Astrocyte (in vitro differentiated cells and primary cell): ENCODE measurements around the gene IDH3A. TPM values are rescaled to one million over a fixed set of nuclear protein-coding genes. Genes with fewer than 3 reads are reported as not detected.

ENCODE experiments used
- DNase-seq: peaks from one replicate; pipeline ENCODE4 v3.0.0-alpha.2; 2010; ENCODE audit warnings: low read depth
- FAIRE-seq: peaks from 2 replicates; lab custom pipeline; 2011; peaks lifted over from hg19 to GRCh38; lab: Jason Lieb, UNC
- H2AFZ ChIP-seq: 2 replicates; pipeline ENCODE4 v1.6.0; 2012; ENCODE audit warnings: low read depth, low read length, inconsistent platforms
- H3K27ac ChIP-seq: 2 replicates; pipeline ENCODE4 v1.5.1; 2011; ENCODE audit warnings: low read depth, low read length, inconsistent platforms
- H3K27me3 ChIP-seq: 2 replicates; pipeline ENCODE4 v1.6.0; 2011; ENCODE audit warnings: low read length, inconsistent platforms; ENCODE audit not compliant: insufficient read depth
- H3K36me3 ChIP-seq: 2 replicates; pipeline ENCODE4 v1.5.1; 2011; ENCODE audit warnings: low read length, inconsistent platforms; ENCODE audit not compliant: insufficient read depth
- H3K4me1 ChIP-seq: 2 replicates; pipeline ENCODE4 v1.5.1; 2011; ENCODE audit warnings: low read length, inconsistent platforms; ENCODE audit not compliant: insufficient read depth
- H3K4me2 ChIP-seq: 2 replicates; pipeline ENCODE4 v1.6.0; 2012; ENCODE audit warnings: low read length, inconsistent platforms
- H3K4me3 ChIP-seq: 2 replicates; pipeline ENCODE4 v1.5.1; 2011; ENCODE audit warnings: low read depth, mild to moderate bottlenecking, low read length, inconsistent platforms; ENCODE audit not compliant: insufficient read depth
- H3K79me2 ChIP-seq: 2 replicates; pipeline ENCODE4 v1.6.0; 2012; ENCODE audit warnings: mild to moderate bottlenecking, low read length, inconsistent platforms; ENCODE audit not compliant: insufficient read depth
- H3K9ac ChIP-seq: 2 replicates; pipeline ENCODE4 v1.6.0; 2012; ENCODE audit warnings: mild to moderate bottlenecking, low read length, inconsistent platforms
- H3K9me3 ChIP-seq: 2 replicates; pipeline ENCODE4 v1.5.1; 2012; ENCODE audit warnings: low read depth, mild to moderate bottlenecking, low read length, inconsistent platforms; ENCODE audit not compliant: insufficient read depth
- H4K20me1 ChIP-seq: 2 replicates; pipeline ENCODE4 v1.6.0; 2012; ENCODE audit warnings: low read length, inconsistent platforms; ENCODE audit not compliant: insufficient read depth
- H3K27ac Mint-ChIP-seq: one replicate; pipeline ENCODE4 v1.8.0; 2021; ENCODE audit warnings: mild to moderate bottlenecking, mixed read lengths; ENCODE audit not compliant: unreplicated experiment
- H3K27me3 Mint-ChIP-seq: one replicate; pipeline ENCODE4 v1.8.0; 2021; ENCODE audit warnings: low read depth, mixed read lengths; ENCODE audit not compliant: unreplicated experiment
- H3K36me3 Mint-ChIP-seq: one replicate; pipeline ENCODE4 v1.8.0; 2021; ENCODE audit warnings: low read depth, mixed read lengths; ENCODE audit not compliant: unreplicated experiment
- H3K4me1 Mint-ChIP-seq: one replicate; pipeline ENCODE4 v1.8.0; 2021; ENCODE audit warnings: low read depth, mixed read lengths; ENCODE audit not compliant: unreplicated experiment
- H3K4me3 Mint-ChIP-seq: one replicate; pipeline ENCODE4 v1.8.0; 2021; ENCODE audit warnings: mild to moderate bottlenecking, moderate library complexity, mixed read lengths; ENCODE audit not compliant: unreplicated experiment
- H3K9me3 Mint-ChIP-seq: one replicate; pipeline ENCODE4 v1.8.0; 2021; ENCODE audit warnings: mild to moderate bottlenecking, mixed read lengths; ENCODE audit not compliant: unreplicated experiment
- CTCF ChIP-seq: IDR thresholded peaks from 2 replicates; pipeline ENCODE4 v1.5.1; 2011; ENCODE audit warnings: low read depth, mild to moderate bottlenecking, inconsistent platforms, low read length, moderate library complexity; ENCODE audit not compliant: insufficient read depth
- EZH2 ChIP-seq: IDR thresholded peaks from 2 replicates; pipeline ENCODE4 v1.6.1; 2012; ENCODE audit warnings: mild to moderate bottlenecking, low read length, inconsistent platforms; ENCODE audit not compliant: insufficient read depth
- total RNA-seq: library from RNA; stranded (reverse); gene quantifications from 2 replicates; pipeline ENCODE4 v1.2.1, GENCODE V29; 2021

IDH3A gene
- total RNA-seq, 1 donor from 2014 or later, result 36.3 TPM

GRCh38 chr15:78164010-78164409, 14.8 kb downstream of the IDH3A start:
- Histone ChIP-seq H3K9ac (no peak overlapping the region), H3K79me2 (no peaks in the 10 kb centered on the region), H4K20me1 (peaks cover 4% of the 10 kb centered on the region), H3K27me3 (no peaks in the 10 kb centered on the region), H3K4me2 (no peak overlapping the region), H3K27ac (no peak overlapping the region), H2AFZ (no peak overlapping the region), H3K9me3 (no peaks in the 10 kb centered on the region), H3K4me3 (no peak overlapping the region), H3K4me1 (no peaks in the 10 kb centered on the region), H3K36me3 (peaks cover 36% of the 10 kb centered on the region)
- H3K27me3 Mint-ChIP-seq, result no peaks in the 10 kb centered on the region
- FAIRE-seq, result no peak
- no peak for DNase-seq
- TF ChIP-seq CTCF, result no peak
- TF ChIP-seq EZH2, result no peak
- no peaks in the 10 kb centered on the region for H3K4me1 Mint-ChIP-seq
- no peak overlapping the region for H3K27ac Mint-ChIP-seq
- no peaks in the 10 kb centered on the region for H3K9me3 Mint-ChIP-seq
- no peak overlapping the region for H3K4me3 Mint-ChIP-seq
- peaks cover 4% of the 10 kb centered on the region for H3K36me3 Mint-ChIP-seq

- H3K79me2 ChIP-seq, result no peaks in the 10 kb centered on the region
- no peak overlapping the region for H2AFZ ChIP-seq
- Mint-ChIP-seq H3K9me3 (no peaks in the 10 kb centered on the region), H3K27me3 (no peaks in the 10 kb centered on the region), H3K4me3 (no peak overlapping the region), H3K27ac (no peak overlapping the region), H3K36me3 (peaks cover 14% of the 10 kb centered on the region), H3K4me1 (no peaks in the 10 kb centered on the region)
- H4K20me1 ChIP-seq, result peaks cover 4% of the 10 kb centered on the region
- H3K9me3 ChIP-seq, result no peaks in the 10 kb centered on the region
- no peak overlapping the region for H3K4me2 ChIP-seq
- no peak overlapping the region for H3K27ac ChIP-seq
- DNase-seq (no peak), FAIRE-seq (no peak)
- TF ChIP-seq EZH2, result no peak
- no peak for TF ChIP-seq CTCF
- H3K36me3 ChIP-seq, result peaks cover 28% of the 10 kb centered on the region
- H3K4me3 ChIP-seq, result no peak overlapping the region
- H3K27me3 ChIP-seq, result no peaks in the 10 kb centered on the region
- no peak overlapping the region for H3K9ac ChIP-seq
- no peaks in the 10 kb centered on the region for H3K4me1 ChIP-seq
Observed at GRCh38 chr15:78167227-78167888, 18.2 kb downstream of the IDH3A start.

DNA sequence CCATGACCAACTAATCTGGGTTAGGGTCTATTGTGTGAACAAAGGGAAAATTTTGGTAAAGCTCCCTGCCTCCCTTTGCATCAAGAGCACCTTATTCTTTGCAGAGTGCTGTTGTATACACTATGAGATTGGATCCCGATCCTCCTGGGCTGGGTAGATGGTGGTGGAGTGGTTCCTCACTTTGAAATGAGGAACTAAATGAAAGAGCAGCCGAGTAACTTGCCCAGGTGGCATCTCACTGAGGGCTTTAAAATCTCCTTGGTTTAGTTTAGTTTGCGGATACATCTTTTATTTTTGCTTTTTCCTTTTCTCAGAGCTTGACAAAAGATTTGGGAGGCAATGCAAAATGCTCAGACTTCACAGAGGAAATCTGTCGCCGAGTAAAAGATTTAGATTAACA, 19.4 kb downstream of the IDH3A start:
- no peak overlapping the region for H2AFZ ChIP-seq
- FAIRE-seq, result no peak
- no peaks in the 10 kb centered on the region for H3K9me3 ChIP-seq
- peaks cover 28% of the 10 kb centered on the region for H3K36me3 ChIP-seq
- no peak overlapping the region for H3K4me3 ChIP-seq
- peaks cover 19% of the 10 kb centered on the region for H3K36me3 Mint-ChIP-seq
- no peak overlapping the region for H3K4me2 ChIP-seq
- no peak overlapping the region for H3K9ac ChIP-seq
- H3K9me3 Mint-ChIP-seq, result no peaks in the 10 kb centered on the region
- H3K27me3 Mint-ChIP-seq, result no peaks in the 10 kb centered on the region
- H3K4me1 Mint-ChIP-seq, result no peaks in the 10 kb centered on the region
- no peak for DNase-seq
- TF ChIP-seq EZH2, result no peak
- TF ChIP-seq CTCF, result no peak
- no peaks in the 10 kb centered on the region for H3K27me3 ChIP-seq
- H3K79me2 ChIP-seq, result no peaks in the 10 kb centered on the region
- no peak overlapping the region for H3K27ac Mint-ChIP-seq
- no peaks in the 10 kb centered on the region for H3K4me1 ChIP-seq
- H4K20me1 ChIP-seq, result peaks cover 4% of the 10 kb centered on the region
- H3K27ac ChIP-seq, result no peak overlapping the region
- H3K4me3 Mint-ChIP-seq, result no peak overlapping the region
